B cell (primary cell): ENCODE results near the gene TFPI2. TPM values are rescaled to one million over a fixed set of nuclear protein-coding genes. Genes with fewer than 3 reads are reported as not detected.
A peak's percentile ranks its signal among the peaks of the same experiment; 100 is the strongest.

Experiments
- ATAC-seq: fragments of 200-7000 bp; cut with Tn5 transposase; one replicate; pipeline ENCODE4 v1.10.0; 2021; ENCODE audit warnings: low read depth, mild to moderate bottlenecking, moderate number of reproducible peaks, moderate library complexity
- CTCF ChIA-PET: fragments of 350-600 bp; sonication (Branson Sonifier 250); formaldehyde crosslinking; loops from one replicate; lab custom pipeline; 2021; ENCODE audit warnings: antibody characterized with exemption, inconsistent platforms; lab: Charles Lee
- POLR2A ChIA-PET: fragments of 350-600 bp; sonication (Branson Sonifier 250); formaldehyde crosslinking; loops from one replicate; lab custom pipeline; 2021; ENCODE audit warnings: antibody characterized with exemption; lab: Charles Lee
- DNase-seq: peaks from one replicate; pipeline ENCODE4 v3.0.0; 2013
- H2AFZ ChIP-seq: 2 replicates; pipeline ENCODE4 v1.6.1; 2012; ENCODE audit warnings: mild to moderate bottlenecking, low read depth, low read length; ENCODE audit not compliant: insufficient read depth, poor library complexity, severe bottlenecking
- H3K27ac ChIP-seq, 2 donors: 1 replicate in 1 of 2; 2 replicates in 1 of 2; pipeline ENCODE4 v1.5.1; 2012 to 2013; ENCODE audit warnings: low read length in 2 of 2, mild to moderate bottlenecking in 2 of 2, moderate library complexity in 1 of 2
- H3K27me3 ChIP-seq, 4 experiments: fragments of 200-600 bp in 1 of 4; sonication (generic) in 1 of 4; replicated peaks in 1 of 4; 1 replicate in 2 of 4; 2 replicates in 2 of 4; pipeline versions ENCODE4 v1.6.1 to v1.7.0; 2013 to 2016; ENCODE audit warnings: low read length in 3 of 4, mild to moderate bottlenecking in 2 of 4, mixed read lengths in 1 of 4, moderate library complexity in 1 of 4; ENCODE audit not compliant: insufficient read depth in 4 of 4, control insufficient read depth in 3 of 4; ENCODE audit errors: control extremely low read depth in 1 of 4
- H3K36me3 ChIP-seq, 2 experiments: replicated peaks in 1 of 2; 1 replicate in 1 of 2; 2 replicates in 1 of 2; pipeline versions ENCODE4 v1.6.1 to v1.7.1; 2013; ENCODE audit warnings: low read length in 1 of 2; ENCODE audit not compliant: insufficient read depth in 2 of 2, control insufficient read depth in 1 of 2; ENCODE audit errors: control extremely low read depth in 1 of 2, extremely low read depth in 1 of 2
- H3K4me1 ChIP-seq, 2 donors: fragments of 200-600 bp in 1 of 2; sonication (generic) in 1 of 2; 1 replicate in 1 of 2; 2 replicates in 1 of 2; pipeline versions ENCODE4 v1.5.1 to v1.6.1; 2013 to 2017; ENCODE audit warnings: low read length in 2 of 2; ENCODE audit not compliant: control insufficient read depth in 2 of 2, insufficient read depth in 2 of 2
- H3K4me2 ChIP-seq: replicated peaks from 2 replicates; pipeline ENCODE3; 2012; ENCODE audit warnings: mild to moderate bottlenecking, low read depth, low read length; ENCODE audit not compliant: poor library complexity, severe bottlenecking
- H3K4me3 ChIP-seq, 5 experiments: fragments of 200-600 bp in 1 of 5; sonication (generic) in 1 of 5; 1 replicate in 3 of 5; 2 replicates in 2 of 5; pipeline versions ENCODE4 v1.5.1 to v1.7.0; 2011 to 2016; ENCODE audit warnings: low read length in 4 of 5, mild to moderate bottlenecking in 4 of 5, low read depth in 2 of 5, control low read depth in 1 of 5, moderate library complexity in 1 of 5; ENCODE audit not compliant: insufficient read depth in 1 of 5; ENCODE audit errors: control extremely low read depth in 1 of 5, extremely low read depth in 1 of 5
- H3K79me2 ChIP-seq: fragments of 200-600 bp; sonication (generic); one replicate; pipeline ENCODE4 v1.6.0; 2016; ENCODE audit warnings: low read length; ENCODE audit not compliant: control insufficient read depth, insufficient read depth
- H3K9ac ChIP-seq: fragments of 200-600 bp; sonication (generic); 2 replicates; pipeline ENCODE4 v1.6.1; 2017; ENCODE audit warnings: mild to moderate bottlenecking, low read length, moderate library complexity
- H3K9me3 ChIP-seq, 3 donors: one replicate each; pipeline versions ENCODE4 v1.6.1 to v1.7.1; 2013; ENCODE audit warnings: low read length in 2 of 3; ENCODE audit not compliant: control insufficient read depth in 2 of 3, insufficient read depth in 1 of 3; ENCODE audit errors: control extremely low read depth in 1 of 3
- H4K20me1 ChIP-seq: 2 replicates; pipeline ENCODE4 v1.6.0; 2012; ENCODE audit warnings: mild to moderate bottlenecking, low read length; ENCODE audit not compliant: insufficient read depth, control insufficient read depth, poor library complexity, severe bottlenecking
- H3K27ac Mint-ChIP-seq: one replicate; pipeline ENCODE4 v1.8.0; 2021; ENCODE audit warnings: mixed read lengths
- H3K27me3 Mint-ChIP-seq: one replicate; pipeline ENCODE4 v1.8.0; 2021; ENCODE audit warnings: mixed read lengths
- H3K4me1 Mint-ChIP-seq: one replicate; pipeline ENCODE4 v1.8.0; 2021; ENCODE audit warnings: mixed read lengths
- H3K4me3 Mint-ChIP-seq: one replicate; pipeline ENCODE4 v1.8.0; 2021; ENCODE audit warnings: mixed read lengths
- H3K9me3 Mint-ChIP-seq: one replicate; pipeline ENCODE4 v1.8.0; 2022; ENCODE audit warnings: mixed read lengths; ENCODE audit not compliant: insufficient read depth
- CTCF ChIP-seq: fragments of 200-600 bp; IDR thresholded peaks from one replicate; pipeline ENCODE4 v1.8.0; 2022; ENCODE audit warnings: antibody characterized with exemption, mild to moderate bottlenecking
- EZH2 ChIP-seq: IDR thresholded peaks from 2 replicates; pipeline ENCODE4 v1.6.1; 2012; ENCODE audit warnings: borderline replicate concordance, low read depth, mild to moderate bottlenecking, moderate library complexity, low read length; ENCODE audit not compliant: insufficient read depth, poor library complexity, severe bottlenecking
- WGBS: methylation state at CpG from one replicate; pipeline ENCODE4 v1.1.5; 2013; ENCODE audit warnings: missing lambda C conversion rate; ENCODE audit not compliant: insufficient coverage; 5-methylcytosine and 5-hydroxymethylcytosine counted together
- intact Hi-C: fragments of 100-400 bp; cut with micrococcal nuclease; formaldehyde crosslinking; loops from one replicate; pipeline ENCODE4 v1.10.0; 2022
- polyA plus RNA-seq: library from polyadenylated mRNA; depleted of rRNA; stranded (reverse); fragments of >200 nt; gene quantifications from 2 replicates; pipeline ENCODE4 v1.2.3, GENCODE V29; 2012
- total RNA-seq, 2 donors: library from RNA; stranded (reverse); fragments of 120-200 nt in 1 of 2; gene quantifications; 1 replicate in 1 of 2; 2 replicates in 1 of 2; pipeline versions ENCODE4 v1.2.3 to v1.2.4, GENCODE V29; 2013 to 2022

Gene TFPI2
- total and polyA plus RNA-seq, 2 donors (not counting 1 experiment from before 2014, with no cell fraction given): 0.21 to 0.96 TPM

- POLR2A ChIA-PET: no interaction called here
- H3K4me2 ChIP-seq: no peak overlapping the region
Measured at GRCh38 chr7:93923942-93924341, 33.4 kb upstream of the TFPI2 start.

More at GRCh38 chr7:93923942-93924341, 33.4 kb upstream of the TFPI2 start:
- Histone ChIP-seq H3K4me3 (no peak overlapping the region), H3K9ac (no peak overlapping the region), H3K27ac (no peak overlapping the region), H3K36me3 (no peaks in the 10 kb centered on the region), H3K9me3 (no peaks in the 10 kb centered on the region), H3K4me1 (peaks cover 13 to 14% of the 10 kb centered on the region in 2 donors), H3K27me3 (peaks cover 0 to 6% (median 0%) of the 10 kb centered on the region in 4 experiments), H4K20me1 (no peaks in the 10 kb centered on the region), H2AFZ (no peak overlapping the region), H3K79me2 (no peaks in the 10 kb centered on the region)
- peak overlapping the region; percentile 17 for H3K4me3 Mint-ChIP-seq
- intact Hi-C loops: loop anchor here (5.0 kb wide), 1 partner anchor 163 kb away; no protein-coding TSS in a partner anchor
- H3K9me3 Mint-ChIP-seq: no peaks in the 10 kb centered on the region
- H3K27me3 Mint-ChIP-seq: peaks cover 8% of the 10 kb centered on the region
- no peak overlapping the region for H3K27ac Mint-ChIP-seq
- no CpG with 5 or more reads among the region's 1 CpG for WGBS
- TF ChIP-seq CTCF (no peak), EZH2 (no peak)
- no peak for DNase-seq
- peaks cover 23% of the 10 kb centered on the region for H3K4me1 Mint-ChIP-seq
- no peak for ATAC-seq
- CTCF ChIA-PET: interaction anchor here (1.6 kb wide), 1 partner anchor 164 kb away, joined by 4 read pairs; no protein-coding TSS in a partner anchor
